ENCODE results near the gene SMARCA4. TPM values are rescaled to one million over a fixed set of nuclear protein-coding genes. Genes with fewer than 3 reads are reported as not detected.

SMARCA4 gene
- total and polyA plus RNA-seq, 11 donors: 34.1 to 70.9 (median 48.6) TPM

GRCh38 chr19:11010041-11010440, 49.2 kb downstream of the SMARCA4 start:
- H3K4me3 ChIP-seq: no peak overlapping the region
- DNase-seq (no peak), ATAC-seq (no peak)
- no peak overlapping the region for H3K27ac ChIP-seq
- no peak for TF ChIP-seq CTCF (IDR thresholded peaks at IDR 0.05)
- TF ChIP-seq POLR2A (IDR thresholded peaks at IDR 0.05): no peak
- H3K27me3 ChIP-seq: no peaks in the 10 kb centered on the region
- no peaks in the 10 kb centered on the region for H3K9me3 ChIP-seq
- H3K36me3 ChIP-seq: peaks cover 0 to 98% (median 89%) of the 10 kb centered on the region in 9 donors
- H3K4me1 ChIP-seq: no peaks in the 10 kb centered on the region
- WGBS, 4 donors: 92 to 100% (median 94%) methylated on average over 4 to 9 of the region's 9 CpGs
- intact Hi-C loops (cut with DNase I): loop anchor here in 1 of 10 donors (10.0 kb wide), 1 partner anchor 65 kb away; no protein-coding TSS in a partner anchor

- 87 to 91% (median 89%) methylated on average over 12 of the region's 12 CpGs for WGBS, 4 donors
- intact Hi-C loops (cut with DNase I): loop anchor here in 1 of 10 donors (10.0 kb wide), 1 partner anchor 68 kb away; no protein-coding TSS in a partner anchor
- TF ChIP-seq POLR2A (IDR thresholded peaks at IDR 0.05): no peak
- no peak for TF ChIP-seq CTCF (IDR thresholded peaks at IDR 0.05)
- peaks cover 0 to 8% (median 0%) of the 10 kb centered on the region in 12 donors for H3K4me1 ChIP-seq
- no peaks in the 10 kb centered on the region for H3K9me3 ChIP-seq
- ATAC-seq (no peak), DNase-seq (no peak)
- no peak overlapping the region for H3K4me3 ChIP-seq
- H3K36me3 ChIP-seq: peaks cover 0 to 100% (median 92%) of the 10 kb centered on the region in 9 donors
- H3K27me3 ChIP-seq: no peaks in the 10 kb centered on the region
- H3K27ac ChIP-seq: no peak overlapping the region
Observed at GRCh38 chr19:11012507-11012906, 51.7 kb downstream of the SMARCA4 start.

GRCh38 chr19:11013771-11014170, 52.9 kb downstream of the SMARCA4 start:
- no peak for TF ChIP-seq POLR2A (IDR thresholded peaks at IDR 0.05)
- TF ChIP-seq CTCF (IDR thresholded peaks at IDR 0.05): no peak
- H3K4me3 ChIP-seq: no peak overlapping the region
- 92 to 94% (median 93%) methylated on average over 5 to 7 of the region's 7 CpGs for WGBS, 4 donors
- H3K27ac ChIP-seq: no peak overlapping the region
- ATAC-seq (no peak), DNase-seq (no peak)
- intact Hi-C loops (cut with DNase I): loop anchor here in 1 of 10 donors (10.0 kb wide), 1 partner anchor 69 kb away; no protein-coding TSS in a partner anchor
- no peaks in the 10 kb centered on the region for H3K9me3 ChIP-seq
- peaks cover 0 to 100% (median 90%) of the 10 kb centered on the region in 9 donors for H3K36me3 ChIP-seq
- no peaks in the 10 kb centered on the region for H3K27me3 ChIP-seq
- H3K4me1 ChIP-seq: peaks cover 0 to 8% (median 0%) of the 10 kb centered on the region in 12 donors

- 85 to 92% (median 90%) methylated on average over 11 to 12 of the region's 12 CpGs for WGBS, 4 donors
- no peaks in the 10 kb centered on the region for H3K27me3 ChIP-seq
- H3K27ac ChIP-seq: no peak overlapping the region
- H3K36me3 ChIP-seq: peaks cover 0 to 100% (median 93%) of the 10 kb centered on the region in 9 donors
- H3K9me3 ChIP-seq: no peaks in the 10 kb centered on the region
- no peak overlapping the region for H3K4me3 ChIP-seq
- DNase-seq (no peak), ATAC-seq (no peak)
- intact Hi-C loops (cut with DNase I): loop anchor here in 1 of 10 donors (10.0 kb wide), 1 partner anchor 70 kb away; no protein-coding TSS in a partner anchor
- H3K4me1 ChIP-seq: peaks cover 0 to 10% (median 0%) of the 10 kb centered on the region in 12 donors
- TF ChIP-seq CTCF (IDR thresholded peaks at IDR 0.05): no peak
- no peak for TF ChIP-seq POLR2A (IDR thresholded peaks at IDR 0.05)
Observed at GRCh38 chr19:11014403-11014911, 53.6 kb downstream of the SMARCA4 start.
